HepG2 (cell line): ENCODE data around the gene ARMH3. TPM values are rescaled to one million over a fixed set of nuclear protein-coding genes. Genes with fewer than 3 reads are reported as not detected.

Experiments
- ARID4A ChIP-seq: sonication (generic); formaldehyde crosslinking; IDR thresholded peaks from 2 replicates; pipeline ENCODE4 v1.5.0; 2020; ENCODE audit warnings: mild to moderate bottlenecking, missing genetic modification reagents, borderline replicate concordance
- ATM ChIP-seq: fragments of 450-650 bp; IDR thresholded peaks from 2 replicates; pipeline ENCODE4 v1.7.1; 2017; ENCODE audit warnings: mild to moderate bottlenecking, borderline replicate concordance
- CBFB ChIP-seq: sonication (generic); formaldehyde crosslinking; IDR thresholded peaks from 2 replicates; pipeline ENCODE4 v1.4.0; 2020; ENCODE audit warnings: missing genetic modification reagents
- CBX1 ChIP-seq: IDR thresholded peaks from one replicate; pipeline ENCODE4 v1.6.1; 2016; ENCODE audit warnings: antibody characterized with exemption, low read depth
- EHMT2 ChIP-seq: fragments of 200-600 bp; sonication (generic); IDR thresholded peaks from 2 replicates; pipeline ENCODE4 v1.7.0; 2017; ENCODE audit warnings: antibody characterized with exemption, low read depth, low read length, borderline replicate concordance
- EZH2 ChIP-seq: conservative IDR thresholded peaks from 2 replicates; pipeline ENCODE4 v1.6.1; 2012; ENCODE audit warnings: mild to moderate bottlenecking, low read depth, low read length, moderate library complexity
- FOXO1 ChIP-seq: sonication (generic); formaldehyde crosslinking; IDR thresholded peaks from 2 replicates; pipeline ENCODE4 v1.4.0; 2020; ENCODE audit warnings: missing genetic modification reagents
- KMT2A ChIP-seq: sonication (generic); formaldehyde crosslinking; IDR thresholded peaks from 2 replicates; pipeline ENCODE4 v1.4.0; 2020; ENCODE audit warnings: missing genetic modification reagents
- MIXL1 ChIP-seq: IDR thresholded peaks from 2 replicates; pipeline ENCODE4 v1.6.1; 2016
- NFE2 ChIP-seq: sonication (generic); formaldehyde crosslinking; IDR thresholded peaks from 2 replicates; pipeline ENCODE4 v1.4.0; 2020; ENCODE audit warnings: missing genetic modification reagents
- NFRKB ChIP-seq: fragments of 450-650 bp; IDR thresholded peaks from 2 replicates; pipeline ENCODE4 v1.6.1; 2017
- NR2F1 ChIP-seq, 2 experiments: fragments of 450-650 bp in 1 of 2; formaldehyde crosslinking in 1 of 2; IDR thresholded peaks; 2 replicates each; pipeline versions ENCODE4 v1.5.0 to v1.6.1; 2016 to 2020; ENCODE audit warnings: mild to moderate bottlenecking in 1 of 2, missing compliant biosample characterization in 1 of 2, missing genetic modification reagents in 1 of 2, moderate library complexity in 1 of 2
- SYNCRIP ChIP-seq: fragments of 200-400 bp; formaldehyde crosslinking; IDR thresholded peaks from 2 replicates; pipeline ENCODE4 v1.6.1; 2018; ENCODE audit warnings: mild to moderate bottlenecking, low read depth, low read length; ENCODE audit not compliant: insufficient read depth
- TBX2 ChIP-seq: sonication (generic); formaldehyde crosslinking; IDR thresholded peaks from 2 replicates; pipeline ENCODE4 v1.5.0; 2020; ENCODE audit warnings: missing genetic modification reagents, mild to moderate bottlenecking, borderline replicate concordance
- TCF7L2 ChIP-seq: IDR thresholded peaks from 2 replicates; pipeline ENCODE4 v1.6.1; 2011; ENCODE audit warnings: mild to moderate bottlenecking, low read depth, low read length, moderate library complexity
- TMF1 ChIP-seq: sonication (generic); formaldehyde crosslinking; IDR thresholded peaks from 2 replicates; pipeline ENCODE4 v1.8.1; 2022; ENCODE audit warnings: low read depth, missing genetic modification reagents
- TOE1 ChIP-seq: sonication (generic); formaldehyde crosslinking; IDR thresholded peaks from 2 replicates; pipeline ENCODE4 v1.4.0; 2020; ENCODE audit warnings: mild to moderate bottlenecking, missing genetic modification reagents
- ZIK1 ChIP-seq: sonication (generic); formaldehyde crosslinking; IDR thresholded peaks from 2 replicates; pipeline ENCODE4 v1.5.0; 2020; ENCODE audit warnings: mild to moderate bottlenecking, low read depth, missing genetic modification reagents, borderline replicate concordance
- ZNF121 ChIP-seq: sonication (generic); formaldehyde crosslinking; IDR thresholded peaks from 2 replicates; pipeline ENCODE4 v1.5.0; 2020; ENCODE audit warnings: mild to moderate bottlenecking, missing genetic modification reagents
- ZNF180 ChIP-seq: sonication (generic); formaldehyde crosslinking; IDR thresholded peaks from 2 replicates; pipeline ENCODE4 v1.4.0; 2020; ENCODE audit warnings: low read depth, missing genetic modification reagents, borderline replicate concordance
- ZNF704 ChIP-seq: sonication (generic); formaldehyde crosslinking; IDR thresholded peaks from 2 replicates; pipeline ENCODE4 v1.8.1; 2023; ENCODE audit warnings: mild to moderate bottlenecking, inconsistent platforms, moderate library complexity, missing genetic modification reagents, borderline replicate concordance
- ZNF790 ChIP-seq: sonication (generic); formaldehyde crosslinking; IDR thresholded peaks from 2 replicates; pipeline ENCODE4 v1.8.0; 2022; ENCODE audit warnings: missing genetic modification reagents, mild to moderate bottlenecking, borderline replicate concordance
- ZNF878 ChIP-seq: sonication (generic); formaldehyde crosslinking; IDR thresholded peaks from 2 replicates; pipeline ENCODE4 v1.8.1; 2023; ENCODE audit warnings: mild to moderate bottlenecking, missing genetic modification reagents, moderate library complexity
- polyA plus RNA-seq, 8 experiments: library from polyadenylated mRNA; depleted of rRNA in 3 of 8; stranded (reverse) in 7 of 8; unstranded in 1 of 8; fragments of >200 nt; fragmentation: Illumina TruSeq in 4 of 8; extraction: Trizol in 4 of 8; gene quantifications; 2 replicates each; pipeline versions ENCODE4 v1.2.1 to v1.2.3, GENCODE V29; 2011 to 2016; ENCODE audit warnings: low read depth in 4 of 8, missing spikeins in 1 of 8, mixed read lengths in 1 of 8; ENCODE audit not compliant: insufficient read depth in 1 of 8
- total RNA-seq, 5 experiments: library from RNA; depleted of rRNA; stranded (reverse); fragments of >200 nt; fragmentation: Illumina TruSeq; extraction: Trizol; gene quantifications; 2 replicates each; pipeline ENCODE4 v1.2.3, GENCODE V29; 2016; ENCODE audit warnings: low read depth in 1 of 5
- TF ChIP-seq, protein P1 (sequence below): conservative IDR thresholded peaks from 2 replicates; pipeline ENCODE4 v1.6.1; 2018; ENCODE audit warnings: missing genetic modification reagents

The ARMH3 gene
- total and polyA plus RNA-seq, 2 of the 13 experiments (the other 11 are each of a cell fraction or from before 2014, with no cell fraction given): 8.4 to 16.9 TPM

- TF ChIP-seq ARID4A (CRISPR knock-in tag) (no peak; the same call in 1 of the 2 replicates), EZH2 (no peak), ZNF790 (CRISPR knock-in tag) (no peak), EHMT2 (no peak), ATM (no peak), MIXL1 (CRISPR knock-in tag) (no peak), KMT2A (CRISPR knock-in tag) (no peak; the same call in 1 of the 2 replicates), ZNF180 (CRISPR knock-in tag) (no peak), ZIK1 (0 out of 2 replicates have a peak, but pooled peaks have one; percentile 26), CBFB (CRISPR knock-in tag) (no peak), FOXO1 (CRISPR knock-in tag) (no peak; the same call in 1 of the 2 replicates), NFE2 (CRISPR knock-in tag) (no peak), TMF1 (CRISPR knock-in tag) (no peak; the same call in 1 of the 2 replicates), ZNF704 (no peak), NR2F1 (CRISPR knock-in tag; IDR thresholded peaks at IDR 0.05) (no peak), TCF7L2 (no peak), NFRKB (no peak), TBX2 (CRISPR knock-in tag) (no peak), ZNF121 (CRISPR knock-in tag) (peak; percentile 38; the same call in 1 of the 2 replicates), TOE1 (CRISPR knock-in tag) (no peak), CBX1 (no peak), ZNF878 (CRISPR knock-in tag) (no peak), SYNCRIP (no peak)
- TF ChIP-seq, protein P1, sequence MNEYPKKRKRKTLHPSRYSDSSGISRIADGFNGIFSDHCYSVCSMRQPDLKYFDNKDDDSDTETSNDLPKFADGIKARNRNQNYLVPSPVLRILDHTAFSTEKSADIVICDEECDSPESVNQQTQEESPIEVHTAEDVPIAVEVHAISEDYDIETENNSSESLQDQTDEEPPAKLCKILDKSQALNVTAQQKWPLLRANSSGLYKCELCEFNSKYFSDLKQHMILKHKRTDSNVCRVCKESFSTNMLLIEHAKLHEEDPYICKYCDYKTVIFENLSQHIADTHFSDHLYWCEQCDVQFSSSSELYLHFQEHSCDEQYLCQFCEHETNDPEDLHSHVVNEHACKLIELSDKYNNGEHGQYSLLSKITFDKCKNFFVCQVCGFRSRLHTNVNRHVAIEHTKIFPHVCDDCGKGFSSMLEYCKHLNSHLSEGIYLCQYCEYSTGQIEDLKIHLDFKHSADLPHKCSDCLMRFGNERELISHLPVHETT: no peak
Measured at GRCh38 chr10:102065561-102066398, 9.8 kb upstream of the ARMH3 start (continued).
